ENCODE measurements around the gene PTHLH.

The PTHLH gene
- long read RNA-seq, donor 1: 0 reads
- long read RNA-seq, donor 2: 0 reads
- long read RNA-seq, donor 3: 0 reads
- long read RNA-seq, donor 4: 0 reads
- long read RNA-seq, donor 5: 0 reads
- long read RNA-seq, donor 6, partial matches to known transcripts: 0 of 8 reads
- long read RNA-seq, donor 6, other reads (novel, unspliced or antisense): 7 of 8 reads
- long read RNA-seq, donor 7: 0 reads
- long read RNA-seq, donor 8: 0 reads

- no peak for DNase-seq
Measured at GRCh38 chr12:27972721-27973120, at the start of gene PTHLH. Gene PTHLH, minus strand, starts transcription at chr12:27972733. Its CDS starts 3,239 bp downstream, at chr12:27969494.

GRCh38 chr12:28021704-28022103 lies 49.2 kb upstream of the PTHLH start:
- no peak for DNase-seq

- no peak for DNase-seq
Measured at GRCh38 chr12:28017873-28018255, 45.3 kb upstream of the PTHLH start.

- no peak for DNase-seq
Measured at GRCh38 chr12:28017126-28017872, 44.8 kb upstream of the PTHLH start.

GRCh38 chr12:28015165-28015564 lies 42.6 kb upstream of the PTHLH start:
- no peak for DNase-seq

- DNase-seq: no peak
Measured at GRCh38 chr12:28014196-28014595, 41.7 kb upstream of the PTHLH start.

GRCh38 chr12:28012333-28012918 lies 39.9 kb upstream of the PTHLH start:
- DNase-seq: no peak

- DNase-seq: no peak
Measured at GRCh38 chr12:28010036-28010435, 37.5 kb upstream of the PTHLH start.

- no peak for DNase-seq
Measured at GRCh38 chr12:27999970-28000369, 27.4 kb upstream of the PTHLH start.

GRCh38 chr12:27999521-27999920 lies 27.0 kb upstream of the PTHLH start:
- DNase-seq: no peak

GRCh38 chr12:27998658-27999057 lies 26.1 kb upstream of the PTHLH start:
- no peak for DNase-seq

GRCh38 chr12:27998170-27998569 lies 25.6 kb upstream of the PTHLH start:
- no peak for DNase-seq

GRCh38 chr12:27996761-27997160 lies 24.2 kb upstream of the PTHLH start:
- no peak for DNase-seq

- no peak for DNase-seq
Measured at GRCh38 chr12:27995406-27995805, 22.9 kb upstream of the PTHLH start.

- no peak for DNase-seq
Measured at GRCh38 chr12:27988594-27989233, 16.2 kb upstream of the PTHLH start.

GRCh38 chr12:27987331-27987730 lies 14.8 kb upstream of the PTHLH start:
- no peak for DNase-seq

GRCh38 chr12:27984275-27984674 lies 11.7 kb upstream of the PTHLH start:
- no peak for DNase-seq

- no peak for DNase-seq
Measured at GRCh38 chr12:27982951-27983350, 10.4 kb upstream of the PTHLH start.

- DNase-seq: no peak
Measured at GRCh38 chr12:27982385-27982784, 9.9 kb upstream of the PTHLH start.

GRCh38 chr12:27981874-27982273 lies 9.3 kb upstream of the PTHLH start:
- no peak for DNase-seq

GRCh38 chr12:27979145-27979544 lies 6.6 kb upstream of the PTHLH start:
- DNase-seq: no peak

GRCh38 chr12:27975222-27976136 lies 2.9 kb upstream of the PTHLH start:
- peak; percentile 63 for DNase-seq
